Fibroblast of mammary gland (primary cell): ENCODE measurements around the gene SLC39A9.

Experiments used
- DNase-seq: peaks from one replicate; pipeline ENCODE4 v3.0.0-alpha.2; 2010; ENCODE audit warnings: low read depth
- H3K4me3 ChIP-seq: 2 replicates; pipeline ENCODE4 v1.5.1; 2011; ENCODE audit warnings: low read depth, mild to moderate bottlenecking, low read length, moderate library complexity; ENCODE audit not compliant: control insufficient read depth
- TF ChIP-seq, protein P1 (sequence below): conservative IDR thresholded peaks from 2 replicates; pipeline ENCODE4 v1.5.1; 2011; ENCODE audit warnings: low read depth, low read length, inconsistent platforms; ENCODE audit not compliant: control insufficient read depth, insufficient read depth

SLC39A9 gene

GRCh38 chr14:69505338-69506240 lies 107.1 kb downstream of the SLC39A9 start:
- DNase-seq, result no peak
- TF ChIP-seq, protein P1, sequence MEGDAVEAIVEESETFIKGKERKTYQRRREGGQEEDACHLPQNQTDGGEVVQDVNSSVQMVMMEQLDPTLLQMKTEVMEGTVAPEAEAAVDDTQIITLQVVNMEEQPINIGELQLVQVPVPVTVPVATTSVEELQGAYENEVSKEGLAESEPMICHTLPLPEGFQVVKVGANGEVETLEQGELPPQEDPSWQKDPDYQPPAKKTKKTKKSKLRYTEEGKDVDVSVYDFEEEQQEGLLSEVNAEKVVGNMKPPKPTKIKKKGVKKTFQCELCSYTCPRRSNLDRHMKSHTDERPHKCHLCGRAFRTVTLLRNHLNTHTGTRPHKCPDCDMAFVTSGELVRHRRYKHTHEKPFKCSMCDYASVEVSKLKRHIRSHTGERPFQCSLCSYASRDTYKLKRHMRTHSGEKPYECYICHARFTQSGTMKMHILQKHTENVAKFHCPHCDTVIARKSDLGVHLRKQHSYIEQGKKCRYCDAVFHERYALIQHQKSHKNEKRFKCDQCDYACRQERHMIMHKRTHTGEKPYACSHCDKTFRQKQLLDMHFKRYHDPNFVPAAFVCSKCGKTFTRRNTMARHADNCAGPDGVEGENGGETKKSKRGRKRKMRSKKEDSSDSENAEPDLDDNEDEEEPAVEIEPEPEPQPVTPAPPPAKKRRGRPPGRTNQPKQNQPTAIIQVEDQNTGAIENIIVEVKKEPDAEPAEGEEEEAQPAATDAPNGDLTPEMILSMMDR, result no peak
- H3K4me3 ChIP-seq, result no peak overlapping the region

- DNase-seq, result no peak
- TF ChIP-seq, protein P1, result no peak
- H3K4me3 ChIP-seq, result no peak overlapping the region
Observed at GRCh38 chr14:69506241-69506595, 107.7 kb downstream of the SLC39A9 start.
